ENCODE results near the gene BARHL1. TPM values are rescaled to one million over a fixed set of nuclear protein-coding genes. Genes with fewer than 3 reads are reported as not detected.

Gene BARHL1
- total and polyA plus RNA-seq, 9 of the 15 experiments (the other 6 are each of a cell fraction or from before 2014, with no cell fraction given) = not detected

- TF ChIP-seq, protein P1, sequence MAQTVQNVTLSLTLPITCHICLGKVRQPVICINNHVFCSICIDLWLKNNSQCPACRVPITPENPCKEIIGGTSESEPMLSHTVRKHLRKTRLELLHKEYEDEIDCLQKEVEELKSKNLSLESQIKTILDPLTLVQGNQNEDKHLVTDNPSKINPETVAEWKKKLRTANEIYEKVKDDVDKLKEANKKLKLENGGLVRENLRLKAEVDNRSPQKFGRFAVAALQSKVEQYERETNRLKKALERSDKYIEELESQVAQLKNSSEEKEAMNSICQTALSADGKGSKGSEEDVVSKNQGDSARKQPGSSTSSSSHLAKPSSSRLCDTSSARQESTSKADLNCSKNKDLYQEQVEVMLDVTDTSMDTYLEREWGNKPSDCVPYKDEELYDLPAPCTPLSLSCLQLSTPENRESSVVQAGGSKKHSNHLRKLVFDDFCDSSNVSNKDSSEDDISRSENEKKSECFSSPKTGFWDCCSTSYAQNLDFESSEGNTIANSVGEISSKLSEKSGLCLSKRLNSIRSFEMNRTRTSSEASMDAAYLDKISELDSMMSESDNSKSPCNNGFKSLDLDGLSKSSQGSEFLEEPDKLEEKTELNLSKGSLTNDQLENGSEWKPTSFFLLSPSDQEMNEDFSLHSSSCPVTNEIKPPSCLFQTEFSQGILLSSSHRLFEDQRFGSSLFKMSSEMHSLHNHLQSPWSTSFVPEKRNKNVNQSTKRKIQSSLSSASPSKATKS (CRISPR knock-in tag; IDR thresholded peaks at IDR 0.05) = no peak
- TF ChIP-seq MAZ (CRISPR knock-in tag; conservative IDR thresholded peaks at IDR 0.05 in 1 of 2, IDR thresholded peaks at IDR 0.05 in 1 of 2) (0 out of 4 replicates have a peak, but pooled peaks of 1 of the 2 experiments have one; percentile 41), GABPA (tag; conservative IDR thresholded peaks at IDR 0.05; ENCODE audit: low read depth) (peak; percentile 67), ZBTB12 (CRISPR knock-in tag; IDR thresholded peaks at IDR 0.05) (no peak), CEBPZ (IDR thresholded peaks at IDR 0.05; ENCODE audit: borderline replicate concordance, low read depth, low read length) (no peak), PML (IDR thresholded peaks at IDR 0.05; ENCODE audit: low read length) (no peak), ZNF609 (CRISPR knock-in tag; IDR thresholded peaks at IDR 0.05; ENCODE audit: borderline replicate concordance) (no peak), MAFF (IDR thresholded peaks at IDR 0.05; ENCODE audit: low read length) (no peak), POLR3G (IDR thresholded peaks at IDR 0.05; ENCODE audit: extremely low read depth, insufficient read length, insufficient replicate concordance) (no peak), POU5F1 (IDR thresholded peaks at IDR 0.05; ENCODE audit: borderline replicate concordance, low read depth, low read length, partially characterized antibody) (no peak), MYBL2 (IDR thresholded peaks at IDR 0.05; ENCODE audit: low read depth) (no peak), MYBL2 (CRISPR knock-in tag; IDR thresholded peaks at IDR 0.05; ENCODE audit: borderline replicate concordance) (no peak), GATA2 (CRISPR knock-in tag; IDR thresholded peaks at IDR 0.05) (no peak), HDAC2 (IDR thresholded peaks at IDR 0.05) (no peak), NONO (IDR thresholded peaks at IDR 0.05; ENCODE audit: low read depth in 2 of 2, low read length in 1 of 2) (peak in 1 of 2 experiments; percentile 58; a peak in 1 of 4 replicates)
These were observed 7.3 kb upstream of the BARHL1 start (continued) for GRCh38 chr9:132575005-132575609.

All from K562 (cell line).